Adrenal gland (tissue), 12 donors: ENCODE measurements around the gene NLRC5. TPM values are rescaled to one million over a fixed set of nuclear protein-coding genes. Genes with fewer than 3 reads are reported as not detected.

Experiments used
- DNase-seq, 7 donors: peaks; one replicate each; pipeline ENCODE4 v3.0.0-alpha.2; 2019 to 2020
- H3K27ac ChIP-seq, 5 donors: fragments of 200-600 bp; sonication (generic) in 4 of 5; 1 replicate in 3 of 5; 2 replicates in 2 of 5; pipeline versions ENCODE4 v1.5.1 to v1.8.0; 2016 to 2020; ENCODE audit warnings: mild to moderate bottlenecking in 1 of 5
- H3K27me3 ChIP-seq: fragments of 200-600 bp; 2 replicates; pipeline ENCODE4 v1.8.0; 2021
- H3K36me3 ChIP-seq, 2 donors: fragments of 200-600 bp; replicated peaks in 1 of 2; 1 replicate in 1 of 2; 2 replicates in 1 of 2; pipeline versions ENCODE4 v1.5.1 to v1.8.0; 2018 to 2022
- H3K4me1 ChIP-seq, 2 donors: fragments of 200-600 bp; replicated peaks in 1 of 2; 1 replicate in 1 of 2; 2 replicates in 1 of 2; pipeline versions ENCODE4 v1.5.1 to v1.8.0; 2018 to 2021
- H3K4me3 ChIP-seq, 4 donors: fragments of 200-600 bp; sonication (generic) in 3 of 4; one replicate each; pipeline ENCODE4 v1.5.1; 2016 to 2018
- H3K9me3 ChIP-seq, 3 donors: fragments of 200-600 bp; sonication (generic) in 1 of 3; replicated peaks in 1 of 3; 1 replicate in 2 of 3; 2 replicates in 1 of 3; pipeline versions ENCODE4 v1.5.1 to v1.8.0; 2016 to 2021
- CTCF ChIP-seq, 6 experiments: fragments of 450-650 bp in 4 of 6; fragments of 200-600 bp in 2 of 6; sonication (generic) in 1 of 6; IDR thresholded peaks; 1 replicate in 5 of 6; 2 replicates in 1 of 6; pipeline versions ENCODE4 v1.5.1 to v1.8.0; 2016 to 2021; ENCODE audit warnings: antibody characterized with exemption in 6 of 6, mild to moderate bottlenecking in 2 of 6, moderate library complexity in 1 of 6
- POLR2A ChIP-seq, 2 donors: fragments of 450-650 bp; IDR thresholded peaks; one replicate each; pipeline ENCODE4 v1.6.1; 2017; ENCODE audit warnings: antibody characterized with exemption in 2 of 2, mild to moderate bottlenecking in 2 of 2, moderate library complexity in 1 of 2
- WGBS, 4 donors: extraction: QIAGEN DNeasy Blood & Tissue Kit in 2 of 4; methylation state at CpG; one replicate each; pipeline versions ENCODE4 v1.1.5 to v1.1.7; 2013 to 2017; 5-methylcytosine and 5-hydroxymethylcytosine counted together
- intact Hi-C, 2 donors: fragments of 100-400 bp; cut with DNase I; formaldehyde crosslinking; loops; one replicate each; pipeline versions ENCODE4 v1.14.1 to v1.15.0; 2022 to 2023
- polyA plus RNA-seq, 3 donors: library from polyadenylated mRNA; stranded (reverse); fragments of 200-250 nt in 2 of 3; fragments of 350-450 nt in 1 of 3; fragmentation: Illumina TruSeq in 1 of 3; extraction: RNeasy Lipid Tissue Mini Kit (QIAGEN cat#74804) in 1 of 3; gene quantifications; one replicate each; pipeline ENCODE4 v1.2.3, GENCODE V29; 2013 to 2014
- total RNA-seq, 9 donors: library from RNA; depleted of rRNA in 4 of 9; stranded (reverse); fragments of >200 nt in 4 of 9; fragments of 120-200 nt in 1 of 9; fragmentation: NEBNext Ultra II Directional in 1 of 9; extraction: Animal tissue kit (Norgen Biotek cat#: 25700) in 1 of 9; gene quantifications; one replicate each; pipeline versions ENCODE4 v1.1.0 to v1.2.4, GENCODE V29; 2013 to 2023
- donor health status: healthy with polysubstance abuse.
- donor health status: Bipolar disorder and iron deficiency.
- donor health status: DM: yes; HTN: yes; CAD: no.
- donor health status: DM: no; HTN: no; CAD: no.
- donor health status: DM: no; HTN: no; CAD: no.
- donor health status: DM: yes; HTN: yes; CAD: no.

Gene NLRC5
- total and polyA plus RNA-seq, 12 donors = 6.0 to 89.0 (median 26.6) TPM

- peaks cover 0 to 6% of the 10 kb centered on the region in 2 donors for H3K36me3 ChIP-seq
- H3K27me3 ChIP-seq = no peaks in the 10 kb centered on the region
- WGBS, 4 donors = 89 to 99% (median 93%) methylated on average over 4 of the region's 4 CpGs
- H3K27ac ChIP-seq = no peak overlapping the region
- intact Hi-C loops = loop anchor here (10.0 kb wide), 1 partner anchor 185 kb away; the partner anchor contains the start of gene SLC12A3 (in 2 of the 2)
- no peaks in the 10 kb centered on the region for H3K9me3 ChIP-seq
- DNase-seq = no peak
- TF ChIP-seq CTCF (IDR thresholded peaks at IDR 0.05) (no peak), POLR2A (IDR thresholded peaks at IDR 0.05) (no peak)
- H3K4me3 ChIP-seq = no peak overlapping the region
- H3K4me1 ChIP-seq = no peaks in the 10 kb centered on the region
Measured at GRCh38 chr16:57049678-57050077, 60.3 kb downstream of the NLRC5 start.

GRCh38 chr16:57051696-57052228 lies 62.4 kb downstream of the NLRC5 start:
- peaks cover 0 to 17% of the 10 kb centered on the region in 2 donors for H3K36me3 ChIP-seq
- intact Hi-C loops = loop anchor here in 1 of 2 donors (10.0 kb wide), 1 partner anchor 187 kb away; the partner anchor contains the start of gene SLC12A3
- no peaks in the 10 kb centered on the region for H3K27me3 ChIP-seq

GRCh38 chr16:57053206-57053605 lies 63.8 kb downstream of the NLRC5 start:
- H3K27me3 ChIP-seq = no peaks in the 10 kb centered on the region
- H3K36me3 ChIP-seq = peaks cover 0 to 13% of the 10 kb centered on the region in 2 donors
- H3K27ac ChIP-seq = no peak overlapping the region
- 91 to 97% (median 95%) methylated on average over 7 to 9 of the region's 9 CpGs for WGBS, 4 donors
- no peak overlapping the region for H3K4me3 ChIP-seq
- no peak for DNase-seq
- H3K9me3 ChIP-seq = no peaks in the 10 kb centered on the region
- intact Hi-C loops = loop anchor here in 1 of 2 donors (10.0 kb wide), 1 partner anchor 188 kb away; the partner anchor contains the start of gene SLC12A3
- H3K4me1 ChIP-seq = no peaks in the 10 kb centered on the region
- TF ChIP-seq POLR2A (IDR thresholded peaks at IDR 0.05) (no peak), CTCF (IDR thresholded peaks at IDR 0.05) (no peak)

More at GRCh38 chr16:57051696-57052228, 62.4 kb downstream of the NLRC5 start:
- no peaks in the 10 kb centered on the region for H3K9me3 ChIP-seq
- no peak overlapping the region for H3K4me3 ChIP-seq
- H3K27ac ChIP-seq = no peak overlapping the region
- 90 to 93% (median 92%) methylated on average over 11 of the region's 11 CpGs for WGBS, 4 donors
- TF ChIP-seq CTCF (IDR thresholded peaks at IDR 0.05) = no peak
- no peak for TF ChIP-seq POLR2A (IDR thresholded peaks at IDR 0.05)
- DNase-seq = no peak
- no peaks in the 10 kb centered on the region for H3K4me1 ChIP-seq

GRCh38 chr16:57054338-57054737 lies 65.0 kb downstream of the NLRC5 start:
- WGBS, 4 donors = 73 to 91% (median 78%) methylated on average over 5 of the region's 5 CpGs
- TF ChIP-seq POLR2A (IDR thresholded peaks at IDR 0.05) (no peak), CTCF (IDR thresholded peaks at IDR 0.05) (no peak)
- Histone ChIP-seq H3K4me3 (no peak overlapping the region), H3K36me3 (peaks cover 0 to 16% of the 10 kb centered on the region in 2 donors), H3K9me3 (no peaks in the 10 kb centered on the region), H3K4me1 (no peaks in the 10 kb centered on the region), H3K27me3 (no peaks in the 10 kb centered on the region), H3K27ac (no peak overlapping the region)
- DNase-seq = no peak
- intact Hi-C loops = loop anchor here in 1 of 2 donors (10.0 kb wide), 1 partner anchor 190 kb away; the partner anchor contains the start of gene SLC12A3
